ENCODE results near the gene RFESD.

Gene RFESD

DNA sequence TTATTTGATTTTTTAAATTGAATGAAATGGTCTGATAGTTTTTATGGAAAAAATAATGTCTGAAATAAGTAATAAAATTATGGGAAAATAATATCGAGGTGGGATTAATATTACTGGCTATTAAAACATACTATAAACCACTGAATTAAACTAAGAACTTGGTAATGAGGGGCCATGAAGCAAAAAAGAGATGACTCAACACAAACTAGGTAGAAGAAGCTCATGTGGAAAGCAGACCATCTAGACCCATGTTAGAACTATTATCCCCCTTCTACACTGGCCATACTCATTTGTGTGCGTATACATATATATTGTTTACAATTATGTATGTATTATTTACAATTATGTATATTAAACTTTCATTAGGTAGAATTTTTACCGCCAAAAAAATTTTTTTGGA, 35.2 kb upstream of the RFESD start:
- TF ChIP-seq, protein P1, sequence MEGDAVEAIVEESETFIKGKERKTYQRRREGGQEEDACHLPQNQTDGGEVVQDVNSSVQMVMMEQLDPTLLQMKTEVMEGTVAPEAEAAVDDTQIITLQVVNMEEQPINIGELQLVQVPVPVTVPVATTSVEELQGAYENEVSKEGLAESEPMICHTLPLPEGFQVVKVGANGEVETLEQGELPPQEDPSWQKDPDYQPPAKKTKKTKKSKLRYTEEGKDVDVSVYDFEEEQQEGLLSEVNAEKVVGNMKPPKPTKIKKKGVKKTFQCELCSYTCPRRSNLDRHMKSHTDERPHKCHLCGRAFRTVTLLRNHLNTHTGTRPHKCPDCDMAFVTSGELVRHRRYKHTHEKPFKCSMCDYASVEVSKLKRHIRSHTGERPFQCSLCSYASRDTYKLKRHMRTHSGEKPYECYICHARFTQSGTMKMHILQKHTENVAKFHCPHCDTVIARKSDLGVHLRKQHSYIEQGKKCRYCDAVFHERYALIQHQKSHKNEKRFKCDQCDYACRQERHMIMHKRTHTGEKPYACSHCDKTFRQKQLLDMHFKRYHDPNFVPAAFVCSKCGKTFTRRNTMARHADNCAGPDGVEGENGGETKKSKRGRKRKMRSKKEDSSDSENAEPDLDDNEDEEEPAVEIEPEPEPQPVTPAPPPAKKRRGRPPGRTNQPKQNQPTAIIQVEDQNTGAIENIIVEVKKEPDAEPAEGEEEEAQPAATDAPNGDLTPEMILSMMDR (IDR thresholded peaks at IDR 0.05; ENCODE audit: low read depth, low read length), result no peak
- no peak for DNase-seq (ENCODE audit: extremely low read depth, low read depth)

DNA sequence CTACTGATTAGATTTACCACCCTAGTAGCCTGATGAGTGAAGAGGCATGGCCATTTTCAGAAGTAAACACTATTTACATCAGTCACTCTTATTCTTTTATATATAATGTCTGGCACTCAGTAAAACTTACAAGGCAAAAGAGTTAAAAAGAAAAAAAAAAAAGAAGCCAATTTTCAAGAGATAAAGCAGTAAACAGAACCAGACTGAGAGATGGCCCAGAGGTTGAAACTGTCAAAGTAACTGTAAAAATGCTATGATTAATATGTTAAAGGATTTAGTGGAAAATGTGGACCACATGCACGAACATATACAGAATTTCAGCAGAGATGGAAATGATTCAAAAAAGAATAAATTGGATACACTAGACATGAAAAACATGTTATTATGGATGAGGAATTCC, 33.1 kb upstream of the RFESD start:
- no peak for DNase-seq (ENCODE audit: extremely low read depth, low read depth)
- TF ChIP-seq, protein P1 (IDR thresholded peaks at IDR 0.05; ENCODE audit: low read depth, low read length), result no peak

DNA sequence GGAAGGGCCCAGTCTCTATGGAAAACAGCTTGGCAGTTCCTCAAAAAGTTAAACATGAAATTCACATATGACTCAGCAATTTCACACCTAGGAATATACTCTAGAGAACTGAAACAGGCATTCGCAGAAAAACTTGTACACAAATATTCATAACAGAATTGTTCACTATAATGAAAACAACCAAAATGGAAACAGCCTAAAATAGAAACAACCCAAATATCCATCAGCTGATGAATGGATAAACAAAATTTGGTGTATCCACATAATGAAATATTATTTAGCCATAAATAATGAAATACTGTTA, 31.5 kb upstream of the RFESD start:
- TF ChIP-seq, protein P1 (IDR thresholded peaks at IDR 0.05; ENCODE audit: low read depth, low read length), result no peak
- no peak for DNase-seq (ENCODE audit: extremely low read depth, low read depth)

DNA sequence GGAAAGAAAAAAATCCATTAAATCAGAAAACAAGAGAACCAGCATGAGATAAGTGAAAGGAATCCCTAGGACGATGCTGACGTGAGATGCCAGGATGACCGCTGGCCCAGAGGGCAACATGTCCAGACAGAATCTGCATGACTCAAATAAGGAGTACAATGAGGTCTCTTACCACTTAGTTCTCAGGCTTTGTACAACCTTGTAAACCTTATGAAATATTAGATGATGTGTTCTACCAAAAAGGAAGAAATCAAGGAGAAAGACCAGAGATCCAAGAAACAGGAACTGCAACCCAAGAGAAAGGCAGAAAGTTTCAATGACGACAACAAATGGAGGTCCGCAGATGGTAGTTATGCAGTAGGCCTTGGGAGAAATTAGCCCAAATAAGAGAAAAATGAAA, 29.5 kb upstream of the RFESD start:
- TF ChIP-seq, protein P1 (IDR thresholded peaks at IDR 0.05; ENCODE audit: low read depth, low read length), result no peak
- DNase-seq (ENCODE audit: extremely low read depth, low read depth), result no peak

DNA sequence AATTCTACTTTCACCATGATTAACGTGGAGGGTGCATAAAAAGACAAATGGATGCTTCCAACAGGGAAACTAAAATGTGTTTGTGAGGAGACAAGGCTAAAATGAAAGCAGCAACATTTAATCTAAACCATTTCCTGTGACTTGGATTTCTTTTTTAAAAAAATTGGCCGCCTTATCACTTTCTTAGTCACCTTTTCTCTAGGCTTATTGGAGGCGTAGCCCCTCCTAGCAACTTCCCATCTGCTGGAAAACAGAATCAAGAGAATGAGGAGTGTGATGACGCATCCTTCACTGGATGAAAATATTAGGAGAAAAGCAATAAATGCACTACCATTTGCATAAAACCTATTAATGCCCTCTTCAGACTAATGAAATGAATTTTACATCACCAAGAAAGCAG, 27.5 kb upstream of the RFESD start:
- no peak for DNase-seq (ENCODE audit: extremely low read depth, low read depth)
- TF ChIP-seq, protein P1 (IDR thresholded peaks at IDR 0.05; ENCODE audit: low read depth, low read length), result no peak

DNA sequence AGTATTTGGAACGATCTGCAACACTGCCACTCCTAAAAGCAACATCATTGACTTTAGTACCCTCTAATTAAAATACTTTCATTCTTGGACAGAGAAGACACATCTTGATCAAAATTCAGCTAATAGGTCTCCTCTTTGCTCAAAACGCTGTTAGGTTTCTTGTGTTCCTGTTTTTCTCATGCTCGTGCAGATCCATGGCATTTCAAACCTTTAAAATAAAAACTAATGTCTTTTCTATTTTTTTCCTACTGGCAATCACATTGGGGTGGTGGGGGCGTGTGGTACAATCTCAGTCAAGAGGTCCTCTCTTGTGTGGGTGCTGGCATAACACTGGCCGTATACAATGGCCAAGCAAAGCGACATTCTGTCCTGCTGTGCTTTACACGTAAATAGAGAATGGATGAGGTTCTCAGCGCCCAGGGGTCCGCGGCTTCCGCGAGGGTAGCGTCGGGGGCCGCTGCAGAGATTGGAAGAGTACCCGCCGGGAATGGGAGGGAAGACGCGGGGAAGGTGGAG, 27.0 kb upstream of the RFESD start:
- no peak for DNase-seq (ENCODE audit: extremely low read depth, low read depth)
- TF ChIP-seq, protein P1 (IDR thresholded peaks at IDR 0.05; ENCODE audit: low read depth, low read length), result no peak

DNA sequence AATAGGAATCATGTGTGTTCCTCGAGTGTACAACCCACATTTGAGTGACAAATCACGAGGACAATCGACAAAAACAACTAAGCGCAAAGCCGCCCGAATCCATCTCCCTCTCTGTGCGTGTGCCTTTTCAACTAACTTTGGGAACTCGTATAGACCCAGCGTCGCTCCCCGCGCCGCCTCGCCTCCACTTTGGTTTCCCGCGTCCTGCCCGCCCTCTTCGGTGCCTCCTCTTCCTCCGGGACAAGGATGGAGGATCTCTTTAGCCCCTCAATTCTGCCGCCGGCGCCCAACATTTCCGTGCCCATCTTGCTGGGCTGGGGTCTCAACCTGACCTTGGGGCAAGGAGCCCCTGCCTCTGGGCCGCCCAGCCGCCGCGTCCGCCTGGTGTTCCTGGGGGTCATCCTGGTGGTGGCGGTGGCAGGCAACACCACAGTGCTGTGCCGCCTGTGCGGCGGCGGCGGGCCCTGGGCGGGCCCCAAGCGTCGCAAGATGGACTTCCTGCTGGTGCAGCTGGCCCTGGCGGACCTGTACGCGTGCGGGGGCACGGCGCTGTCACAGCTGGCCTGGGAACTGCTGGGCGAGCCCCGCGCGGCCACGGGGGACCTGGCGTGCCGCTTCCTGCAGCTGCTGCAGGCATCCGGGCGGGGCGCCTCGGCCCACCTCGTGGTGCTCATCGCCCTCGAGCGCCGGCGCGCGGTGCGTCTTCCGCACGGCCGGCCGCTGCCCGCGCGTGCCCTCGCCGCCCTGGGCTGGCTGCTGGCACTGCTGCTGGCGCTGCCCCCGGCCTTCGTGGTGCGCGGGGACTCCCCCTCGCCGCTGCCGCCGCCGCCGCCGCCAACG, 26.3 kb upstream of the RFESD start, which contains the start of gene GPR150:
GPR150 (plus strand) TSS at position 58 of the 840 bp plus-strand sequence; CDS start at position 247, 189 bp downstream.
- DNase-seq (ENCODE audit: extremely low read depth, low read depth), result no peak

More for the DNA sequence above, 26.3 kb upstream of the RFESD start, which contains the start of gene GPR150:
- TF ChIP-seq, protein P1 (IDR thresholded peaks at IDR 0.05; ENCODE audit: low read depth, low read length), result no peak
